DND-41 (cell line): ENCODE data around the gene LRRC39.

Experiments
- EZH2 ChIP-seq: IDR thresholded peaks from 3 replicates; pipeline ENCODE4 v1.6.1; 2012; ENCODE audit warnings: borderline replicate concordance, low read depth, mild to moderate bottlenecking, moderate library complexity, low read length, inconsistent platforms; ENCODE audit not compliant: severe bottlenecking
- TF ChIP-seq, protein P1 (sequence below): IDR thresholded peaks from 2 replicates; pipeline ENCODE4 v1.5.1; 2012; ENCODE audit warnings: borderline replicate concordance, low read length, moderate library complexity, mild to moderate bottlenecking; ENCODE audit not compliant: poor library complexity, severe bottlenecking; ENCODE audit errors: extremely low read depth

DNA sequence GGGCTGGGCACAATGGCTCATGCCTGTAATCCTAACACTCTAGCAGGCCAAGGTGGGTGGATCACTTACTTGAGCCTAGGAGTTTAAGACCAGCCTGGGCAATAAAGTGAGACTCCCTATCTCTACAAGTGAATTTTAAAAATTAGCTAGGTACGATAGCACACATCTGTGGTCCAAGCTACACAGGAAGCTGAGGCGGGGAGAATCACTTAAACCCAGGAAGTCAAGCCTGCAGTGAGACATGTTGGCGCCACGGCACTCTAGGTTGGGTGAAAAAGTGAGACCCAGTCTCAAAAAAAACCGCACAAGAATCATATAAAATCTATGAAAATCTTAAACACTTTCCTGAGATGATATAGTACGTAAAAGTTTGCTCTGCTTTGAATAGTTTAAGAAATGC, 41.4 kb upstream of the LRRC39 start:
- TF ChIP-seq, protein P1, sequence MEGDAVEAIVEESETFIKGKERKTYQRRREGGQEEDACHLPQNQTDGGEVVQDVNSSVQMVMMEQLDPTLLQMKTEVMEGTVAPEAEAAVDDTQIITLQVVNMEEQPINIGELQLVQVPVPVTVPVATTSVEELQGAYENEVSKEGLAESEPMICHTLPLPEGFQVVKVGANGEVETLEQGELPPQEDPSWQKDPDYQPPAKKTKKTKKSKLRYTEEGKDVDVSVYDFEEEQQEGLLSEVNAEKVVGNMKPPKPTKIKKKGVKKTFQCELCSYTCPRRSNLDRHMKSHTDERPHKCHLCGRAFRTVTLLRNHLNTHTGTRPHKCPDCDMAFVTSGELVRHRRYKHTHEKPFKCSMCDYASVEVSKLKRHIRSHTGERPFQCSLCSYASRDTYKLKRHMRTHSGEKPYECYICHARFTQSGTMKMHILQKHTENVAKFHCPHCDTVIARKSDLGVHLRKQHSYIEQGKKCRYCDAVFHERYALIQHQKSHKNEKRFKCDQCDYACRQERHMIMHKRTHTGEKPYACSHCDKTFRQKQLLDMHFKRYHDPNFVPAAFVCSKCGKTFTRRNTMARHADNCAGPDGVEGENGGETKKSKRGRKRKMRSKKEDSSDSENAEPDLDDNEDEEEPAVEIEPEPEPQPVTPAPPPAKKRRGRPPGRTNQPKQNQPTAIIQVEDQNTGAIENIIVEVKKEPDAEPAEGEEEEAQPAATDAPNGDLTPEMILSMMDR, result no peak
- no peak for TF ChIP-seq EZH2
